Measurements from ENCODE around the gene VRTN.

VRTN gene

DNA sequence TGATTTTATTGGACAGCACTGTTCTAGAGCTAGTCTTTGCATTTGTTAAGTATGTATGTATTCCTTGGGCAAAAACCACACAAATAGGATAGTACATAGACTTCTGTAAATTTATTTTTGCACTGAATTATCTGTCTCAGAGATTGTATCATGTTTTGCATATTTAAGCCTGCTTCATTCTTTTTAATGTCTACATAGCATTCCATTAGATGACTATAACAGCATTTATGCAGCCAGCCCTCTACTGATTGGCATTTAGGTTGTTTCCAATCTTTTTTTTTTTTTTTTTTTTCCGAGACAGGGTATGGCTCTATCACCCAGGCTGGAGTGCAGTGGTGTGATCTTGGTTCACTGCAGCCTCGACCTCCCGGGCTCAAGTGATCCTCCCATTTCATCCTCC, 43.2 kb downstream of the VRTN start:
- TF ChIP-seq JUND (IDR thresholded peaks at IDR 0.05; ENCODE audit: low read depth): no peak
- in situ Hi-C loops (cut with HindIII; ENCODE audit: low pct_unique_long_range_greater_than_20kb, low sequenced_read_pairs): no loop called here
- no peak for DNase-seq (ENCODE audit: low read depth in 1 of 2, low spot score in 1 of 2)

DNA sequence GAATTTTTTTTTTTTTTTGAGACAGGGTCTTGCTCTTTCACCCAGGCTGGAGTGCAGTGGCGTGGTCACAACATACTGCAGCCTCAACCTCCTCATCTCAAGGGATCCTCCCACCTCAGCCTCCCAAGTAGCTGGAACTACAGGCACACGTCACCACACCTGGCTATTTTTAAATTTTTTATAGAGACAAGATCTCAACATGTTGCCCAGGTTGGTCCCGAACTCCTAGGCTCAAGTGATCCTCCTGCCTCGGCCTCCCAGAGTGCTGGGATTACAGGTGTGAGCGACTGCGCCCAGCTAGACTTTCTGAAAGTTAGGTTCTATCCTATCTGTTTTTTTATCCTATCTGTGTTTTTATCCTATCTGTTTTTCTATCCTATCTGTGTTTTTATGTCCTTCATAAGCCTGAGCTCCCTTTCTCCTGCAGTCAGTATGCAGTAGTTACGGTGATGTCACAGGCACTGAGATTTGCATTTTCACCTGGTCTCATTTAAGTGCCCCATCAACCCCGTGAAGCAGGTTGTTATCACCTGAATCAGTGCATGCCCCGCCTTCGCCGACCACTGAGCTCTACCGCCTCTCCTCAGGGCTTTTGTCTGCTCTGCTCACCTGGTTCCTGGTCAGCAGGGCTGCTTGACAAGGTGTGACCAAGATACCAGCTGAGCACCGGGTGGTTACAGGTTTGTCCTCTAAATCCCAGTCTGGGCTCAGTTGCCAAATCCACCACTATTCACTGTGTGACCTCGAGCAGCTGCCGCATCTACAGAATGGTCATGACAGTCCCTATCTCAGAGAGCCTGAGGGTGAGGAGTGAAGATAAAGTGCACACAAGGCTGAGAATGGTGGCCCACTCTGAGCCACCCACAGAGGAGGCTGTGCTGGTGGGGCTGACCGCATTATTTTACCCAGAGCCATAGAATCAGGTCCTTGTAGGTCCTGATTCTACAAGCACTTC, 44.6 kb downstream of the VRTN start:
- TF ChIP-seq JUND (IDR thresholded peaks at IDR 0.05; ENCODE audit: low read depth): no peak
- no peak for DNase-seq (ENCODE audit: low read depth in 1 of 2, low spot score in 1 of 2)
- in situ Hi-C loops (cut with HindIII; ENCODE audit: low pct_unique_long_range_greater_than_20kb, low sequenced_read_pairs): no loop called here

DNA sequence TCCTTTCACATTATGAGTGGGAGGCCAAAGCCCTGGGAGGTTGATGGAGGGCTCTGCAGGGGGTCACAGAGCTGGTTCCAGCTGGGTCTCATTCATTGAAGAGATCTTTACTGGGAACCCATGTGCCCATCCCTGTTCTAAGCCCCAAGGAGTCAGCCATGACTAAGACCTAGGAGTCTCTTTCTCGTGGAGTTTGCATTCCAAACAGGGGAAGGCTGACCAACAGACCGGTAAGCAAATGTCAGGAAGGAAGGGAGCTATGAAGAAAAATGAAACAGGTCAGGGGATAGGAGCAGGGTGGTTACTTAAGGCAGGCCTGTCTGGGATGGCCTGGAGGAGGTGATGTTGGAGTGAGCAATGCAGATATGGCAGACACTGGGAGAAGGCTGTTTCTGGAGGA, 46.3 kb downstream of the VRTN start:
- in situ Hi-C loops (cut with HindIII; ENCODE audit: low pct_unique_long_range_greater_than_20kb, low sequenced_read_pairs): no loop called here
- no peak for TF ChIP-seq JUND (IDR thresholded peaks at IDR 0.05; ENCODE audit: low read depth)
- no peak for DNase-seq (ENCODE audit: low read depth in 1 of 2, low spot score in 1 of 2)

DNA sequence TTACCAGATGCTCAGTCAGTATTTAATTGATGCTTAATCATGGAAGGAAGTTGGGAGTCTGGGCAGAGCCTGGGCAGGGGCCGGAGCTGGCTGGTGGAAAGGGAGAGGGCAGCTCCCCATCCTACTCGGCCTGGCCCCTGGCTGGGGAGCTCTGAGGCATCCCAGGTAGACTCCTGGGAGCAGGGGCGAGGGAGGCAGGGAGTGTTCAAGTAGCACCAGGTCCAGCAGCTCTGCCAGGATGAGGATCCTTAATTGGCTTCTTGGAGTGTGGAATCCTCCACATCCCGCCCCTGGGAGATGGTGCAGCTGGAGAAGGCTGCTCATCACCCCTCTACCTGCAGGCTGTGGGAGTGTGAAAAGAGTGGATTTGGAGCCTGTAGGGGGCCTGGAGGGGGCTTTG, 46.8 kb downstream of the VRTN start:
- DNase-seq (ENCODE audit: low read depth in 1 of 2, low spot score in 1 of 2): no peak
- in situ Hi-C loops (cut with HindIII; ENCODE audit: low pct_unique_long_range_greater_than_20kb, low sequenced_read_pairs): no loop called here
- TF ChIP-seq JUND (IDR thresholded peaks at IDR 0.05; ENCODE audit: low read depth): no peak

DNA sequence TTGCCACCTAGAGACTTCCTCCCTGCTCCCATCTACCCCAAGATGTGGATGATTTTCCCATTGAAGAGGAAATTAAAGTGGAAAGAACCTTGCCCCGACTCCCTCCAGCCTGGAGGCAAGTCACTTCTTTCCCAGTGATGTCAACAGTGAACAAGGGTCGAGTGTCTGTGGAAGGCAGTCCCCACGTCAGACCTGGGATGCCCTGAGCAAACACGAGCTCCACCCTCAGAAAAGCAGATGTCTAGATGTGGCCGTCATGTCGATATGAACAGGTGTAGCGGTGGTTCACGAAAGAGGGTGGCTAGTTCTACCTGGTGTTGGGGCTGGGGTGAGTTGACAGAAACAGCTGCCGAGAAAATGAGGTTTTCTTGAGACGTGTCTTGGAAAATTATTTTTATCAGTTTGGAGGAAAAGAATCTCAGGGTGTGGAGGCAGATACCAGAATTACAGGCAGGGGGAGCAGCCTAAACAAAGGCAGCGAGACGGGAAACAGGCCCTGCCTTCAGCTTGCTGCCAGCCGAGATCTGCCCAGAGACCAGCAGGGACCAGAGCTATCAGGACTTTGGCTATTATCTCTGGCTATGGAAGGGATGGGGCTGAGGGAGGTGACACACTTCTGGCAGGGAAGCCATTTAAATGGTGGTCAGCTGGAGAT, 51.9 kb downstream of the VRTN start:
- TF ChIP-seq JUND (IDR thresholded peaks at IDR 0.05; ENCODE audit: low read depth): no peak
- in situ Hi-C loops (cut with HindIII; ENCODE audit: low pct_unique_long_range_greater_than_20kb, low sequenced_read_pairs): no loop called here
- no peak for DNase-seq (ENCODE audit: low read depth in 1 of 2, low spot score in 1 of 2)

DNA sequence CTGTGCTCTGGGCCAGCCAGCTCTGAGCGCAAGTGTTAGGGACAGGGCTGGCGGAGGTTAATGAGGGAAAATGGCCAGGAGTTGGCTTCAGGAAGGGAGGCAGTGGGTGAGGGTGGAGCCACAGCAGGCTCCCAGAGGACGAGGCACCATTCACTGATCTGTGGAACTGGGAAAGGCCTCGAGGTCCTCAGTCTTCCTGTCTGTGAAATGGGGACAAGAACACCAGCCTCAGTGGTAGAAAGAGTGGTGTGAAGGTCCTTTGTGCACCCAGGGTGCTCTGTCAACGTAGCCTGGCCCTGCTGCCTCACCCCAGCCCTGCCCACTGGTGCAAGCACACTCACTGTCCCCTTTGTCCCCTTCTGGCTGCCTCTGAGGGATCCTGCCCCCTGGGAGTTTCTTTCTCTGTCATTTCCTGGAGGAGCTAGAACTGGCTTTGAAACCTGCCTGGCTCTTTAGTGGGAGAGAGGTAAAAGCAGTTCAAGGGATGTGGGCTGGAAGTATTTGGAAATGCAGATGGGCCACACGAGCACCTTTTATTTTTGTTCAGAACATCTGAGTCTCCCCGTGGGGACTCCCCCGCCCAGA, 52.7 kb downstream of the VRTN start:
- no peak for TF ChIP-seq JUND (IDR thresholded peaks at IDR 0.05; ENCODE audit: low read depth)
- in situ Hi-C loops (cut with HindIII; ENCODE audit: low pct_unique_long_range_greater_than_20kb, low sequenced_read_pairs): no loop called here
- no peak for DNase-seq (ENCODE audit: low read depth in 1 of 2, low spot score in 1 of 2)

DNA sequence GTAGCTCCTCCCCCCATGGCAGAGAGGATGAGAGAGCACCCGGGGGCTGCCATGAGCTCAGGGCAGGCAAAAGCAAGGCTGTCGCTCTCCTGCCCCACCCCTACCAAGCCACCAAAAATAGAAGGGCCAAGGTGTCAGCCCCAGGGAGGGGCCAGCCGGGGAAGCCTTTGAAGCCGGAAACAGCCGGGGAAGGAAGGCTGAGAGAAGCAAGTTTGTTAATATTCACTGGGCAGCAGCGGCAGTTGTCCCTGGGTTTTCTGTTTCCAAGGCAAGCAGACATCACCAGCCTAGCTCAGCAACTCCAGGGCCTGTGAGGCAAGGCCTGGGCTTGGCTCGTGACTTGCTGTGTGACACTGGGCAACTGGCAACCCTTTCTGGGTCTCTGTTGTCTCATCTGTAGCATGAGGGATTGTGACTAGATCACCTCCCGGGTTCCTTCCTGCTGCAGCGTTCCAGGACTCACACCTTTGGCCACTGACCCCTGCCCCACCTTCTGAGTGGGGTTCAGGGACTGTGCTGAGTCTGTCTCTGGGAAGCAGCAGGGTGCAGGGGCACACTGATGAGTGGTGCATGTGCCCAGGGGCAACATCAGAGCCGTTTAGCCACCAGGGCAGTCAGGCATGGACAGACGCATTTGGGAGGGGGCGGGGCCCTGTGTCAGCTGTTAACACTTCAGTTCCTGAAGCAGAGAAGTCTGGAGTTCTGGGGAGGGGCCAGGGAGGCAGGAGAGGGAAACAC, 53.4 kb downstream of the VRTN start:
- no peak for DNase-seq (ENCODE audit: low read depth in 1 of 2, low spot score in 1 of 2)
- in situ Hi-C loops (cut with HindIII; ENCODE audit: low pct_unique_long_range_greater_than_20kb, low sequenced_read_pairs): no loop called here
- no peak for TF ChIP-seq JUND (IDR thresholded peaks at IDR 0.05; ENCODE audit: low read depth)

DNA sequence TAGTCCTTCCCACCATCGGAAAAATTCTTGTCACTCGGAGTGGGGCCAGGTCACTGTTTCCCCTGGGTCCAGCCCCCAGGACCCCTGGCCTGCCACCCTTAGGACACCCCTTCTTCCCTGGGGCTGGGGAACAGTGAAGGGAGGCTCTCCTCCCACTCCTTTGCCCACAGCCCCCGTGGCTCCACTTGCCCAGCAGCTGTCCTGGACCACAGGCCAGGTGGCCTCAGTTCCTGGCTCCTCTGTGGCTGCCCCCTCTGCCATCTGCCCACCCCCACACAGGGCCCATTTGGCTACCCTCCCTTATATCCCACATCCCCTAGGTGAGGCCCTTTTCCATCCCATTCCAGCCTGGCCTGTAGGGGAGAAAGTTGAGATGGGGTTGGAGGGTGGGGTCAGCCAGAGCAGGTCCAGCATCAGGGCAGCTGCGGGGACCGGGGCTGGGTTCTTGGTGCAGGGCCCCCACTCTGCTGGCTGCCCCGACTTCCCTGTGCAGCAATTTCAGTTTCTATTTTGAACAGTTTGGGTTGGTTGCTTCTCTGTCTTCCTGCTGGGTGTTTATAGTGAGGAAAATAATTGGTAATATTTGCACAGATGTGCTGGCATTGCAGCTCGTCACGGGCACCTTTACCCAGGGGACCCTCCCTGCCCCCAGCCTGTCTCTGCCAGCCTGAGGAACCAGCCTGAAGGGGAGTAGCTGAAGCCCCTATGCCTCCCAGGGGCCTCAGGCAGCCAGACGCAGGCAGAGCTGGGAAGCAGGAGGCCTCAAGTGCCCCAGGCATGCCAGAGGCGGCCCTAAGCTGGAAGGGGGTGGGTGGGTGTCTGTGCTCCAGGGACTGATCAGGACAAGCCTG, 54.4 kb downstream of the VRTN start:
- no peak for DNase-seq (ENCODE audit: low read depth in 1 of 2, low spot score in 1 of 2)
- TF ChIP-seq JUND (IDR thresholded peaks at IDR 0.05; ENCODE audit: low read depth): no peak
- in situ Hi-C loops (cut with HindIII; ENCODE audit: low pct_unique_long_range_greater_than_20kb, low sequenced_read_pairs): no loop called here

DNA sequence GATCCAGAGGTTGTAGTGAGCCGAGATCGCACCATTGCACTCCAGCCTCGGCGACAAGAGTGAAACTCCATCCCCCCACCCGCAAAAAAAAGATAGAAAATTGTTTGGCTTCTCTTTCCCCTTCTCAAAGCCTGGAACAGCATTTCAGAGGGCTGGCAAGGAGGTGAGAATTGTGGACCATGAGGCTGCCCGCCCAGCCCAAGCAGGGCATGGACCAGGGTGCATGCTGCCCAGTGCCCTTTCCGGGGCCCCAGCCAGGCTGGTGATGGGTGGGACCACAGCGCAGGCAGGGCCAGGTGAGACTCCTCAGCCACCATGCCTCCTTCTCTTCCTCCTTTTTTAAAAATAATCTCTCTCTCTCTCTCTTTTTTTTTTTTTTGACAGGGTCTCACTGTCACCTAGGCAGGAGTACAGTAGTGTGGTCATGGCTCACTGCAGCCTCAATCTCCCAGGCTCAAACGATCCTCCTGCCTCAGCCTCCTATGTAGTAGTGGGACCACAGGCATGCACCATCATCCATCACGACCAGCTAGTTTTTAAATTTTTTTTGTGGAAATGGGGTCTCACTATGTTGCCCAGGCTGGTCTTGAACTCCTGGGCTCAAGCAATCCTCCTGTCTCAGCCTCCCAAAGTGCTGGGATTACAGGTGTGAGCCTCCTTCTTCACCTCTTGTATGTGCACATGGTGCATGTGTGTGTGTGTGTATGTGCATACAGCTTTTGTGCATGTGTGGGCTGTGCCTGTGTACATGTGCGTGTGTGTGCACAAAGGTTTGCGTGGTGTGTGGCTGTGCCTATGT, 55.5 kb downstream of the VRTN start:
- DNase-seq (ENCODE audit: low read depth in 1 of 2, low spot score in 1 of 2): no peak
- in situ Hi-C loops (cut with HindIII; ENCODE audit: low pct_unique_long_range_greater_than_20kb, low sequenced_read_pairs): no loop called here

DNA sequence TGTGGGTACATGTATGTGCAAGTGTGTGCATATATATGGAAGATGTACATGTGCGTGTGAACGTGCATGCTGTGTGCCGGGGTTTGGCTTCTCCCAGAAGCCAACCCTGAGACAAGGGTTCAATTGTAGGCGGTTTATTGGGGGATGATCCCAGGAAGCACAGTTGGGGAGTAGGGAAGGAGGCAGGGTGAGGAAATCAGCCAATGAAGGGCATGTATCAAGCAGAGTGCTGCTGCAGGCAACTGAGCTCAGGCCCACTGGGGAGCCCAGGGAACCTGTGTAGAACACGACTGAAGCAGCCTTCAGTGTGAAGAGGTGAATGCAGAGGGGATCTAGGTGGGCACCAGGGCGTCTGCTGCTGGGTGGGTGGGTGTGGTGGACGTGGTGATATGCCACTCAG, 56.2 kb downstream of the VRTN start:
- no peak for TF ChIP-seq JUND (IDR thresholded peaks at IDR 0.05; ENCODE audit: low read depth)
- no peak for DNase-seq (ENCODE audit: low read depth in 1 of 2, low spot score in 1 of 2)
- in situ Hi-C loops (cut with HindIII; ENCODE audit: low pct_unique_long_range_greater_than_20kb, low sequenced_read_pairs): no loop called here

More for the DNA sequence above, 55.5 kb downstream of the VRTN start:
- no peak for TF ChIP-seq JUND (IDR thresholded peaks at IDR 0.05; ENCODE audit: low read depth)

DNA sequence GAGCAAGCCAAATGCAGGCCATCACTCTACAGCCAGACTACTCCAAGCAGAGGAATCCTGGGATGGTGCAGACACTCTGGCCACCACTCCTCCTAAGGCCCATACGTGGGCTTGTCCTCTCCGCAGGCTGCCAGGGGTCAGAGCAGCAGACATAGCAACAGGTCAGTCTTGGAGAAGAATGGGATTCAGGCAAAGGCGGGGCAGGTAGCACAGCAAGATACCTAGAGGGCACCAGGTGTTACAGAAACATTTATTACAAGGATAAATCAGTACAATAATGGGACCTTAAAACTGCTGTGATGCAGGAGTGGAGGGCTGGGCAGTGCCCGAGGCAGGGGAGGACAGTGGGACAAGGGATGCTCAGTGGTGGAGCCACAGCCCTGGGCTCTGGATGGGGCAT, 57.4 kb downstream of the VRTN start:
- no peak for DNase-seq (ENCODE audit: low read depth in 1 of 2, low spot score in 1 of 2)
- no peak for TF ChIP-seq JUND (IDR thresholded peaks at IDR 0.05; ENCODE audit: low read depth)
- in situ Hi-C loops (cut with HindIII; ENCODE audit: low pct_unique_long_range_greater_than_20kb, low sequenced_read_pairs): no loop called here
